ENCODE data around the gene RPTOR. TPM values are rescaled to one million over a fixed set of nuclear protein-coding genes. Genes with fewer than 3 reads are reported as not detected.

RPTOR gene
- total RNA-seq, 1 experiment from 2014 or later = 66.7 TPM

- ChIA-PET POLR2A (no interaction called here), CTCF (no interaction called here)
- peaks cover 16% of the 10 kb centered on the region for H3K9me3 Mint-ChIP-seq (ENCODE audit: unreplicated experiment)
- H3K4me1 Mint-ChIP-seq (ENCODE audit: low read depth, unreplicated experiment) = no peaks in the 10 kb centered on the region
- TF ChIP-seq CTCF (IDR thresholded peaks at IDR 0.05; ENCODE audit: insufficient read depth in 1 of 2, low read depth in 1 of 2, low read length in 1 of 2, severe bottlenecking in 1 of 2, unreplicated experiment in 1 of 2) = no peak
- peak in 1 of 2 experiments; percentile 28 for DNase-seq
- H3K36me3 Mint-ChIP-seq (ENCODE audit: insufficient read depth, unreplicated experiment) = peaks cover 26% of the 10 kb centered on the region
- intact Hi-C loops (cut with micrococcal nuclease; ENCODE audit: unreplicated experiment) = no loop called here
- no peaks in the 10 kb centered on the region for H3K9me3 ChIP-seq
- no peak overlapping the region for H3K4me3 Mint-ChIP-seq (ENCODE audit: unreplicated experiment)
- no peaks in the 10 kb centered on the region for H3K4me1 ChIP-seq
- no peaks in the 10 kb centered on the region for H3K27me3 Mint-ChIP-seq (ENCODE audit: insufficient read depth, unreplicated experiment)
- BruUV-seq (replicated peaks) = no TSS peak
- H3K4me3 ChIP-seq (ENCODE audit: low read depth, low read length) = no peak overlapping the region
- no peaks in the 10 kb centered on the region for H3K27me3 ChIP-seq (replicated peaks; ENCODE audit: control insufficient read depth, insufficient read depth, low read length)
- no peaks in the 10 kb centered on the region for H3K36me3 ChIP-seq (ENCODE audit: control insufficient read depth, insufficient read depth, low read length)
- no peak overlapping the region for H3K27ac Mint-ChIP-seq (ENCODE audit: unreplicated experiment)
Measured at GRCh38 chr17:80811181-80812105, 266.8 kb downstream of the RPTOR start.

DNA sequence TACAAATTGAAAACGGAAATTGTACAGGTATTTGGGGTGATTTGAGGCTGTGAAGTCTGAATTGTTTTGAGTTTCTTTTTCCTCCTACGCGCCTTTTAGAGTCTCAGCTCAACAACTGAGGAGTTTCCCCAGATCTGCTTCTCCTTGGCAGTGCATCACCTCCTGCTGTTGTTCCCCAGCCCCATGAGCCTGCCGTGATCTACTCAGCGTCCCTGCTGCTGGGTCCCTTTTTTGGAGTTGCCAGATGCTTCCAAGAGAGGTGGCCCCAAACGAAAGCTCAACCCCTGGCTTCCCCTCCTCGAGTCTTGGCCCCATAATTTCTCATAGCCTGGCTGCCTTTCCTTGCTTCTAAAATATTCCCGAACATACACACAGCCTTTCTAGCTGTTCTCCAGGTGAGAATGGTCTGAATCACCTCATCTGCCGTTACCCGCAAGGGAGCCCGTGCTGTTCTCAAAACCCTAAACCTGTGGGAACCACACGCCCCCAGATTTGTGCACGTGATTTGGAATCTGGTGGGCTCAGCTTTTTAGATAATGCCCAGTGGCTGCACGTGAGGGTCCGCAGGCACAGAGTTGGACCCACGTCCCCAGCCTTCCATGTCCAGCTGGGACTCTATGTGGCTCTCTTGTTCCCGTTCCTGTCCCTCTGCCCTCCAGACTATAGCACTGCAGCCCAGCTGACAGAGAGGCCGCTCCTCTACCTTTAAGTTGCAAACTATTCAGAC lies 267.9 kb downstream of the RPTOR start:
- Histone ChIP-seq H3K27me3 (replicated peaks; ENCODE audit: control insufficient read depth, insufficient read depth, low read length) (no peaks in the 10 kb centered on the region), H3K4me3 (ENCODE audit: low read depth, low read length) (no peak overlapping the region), H3K4me1 (no peaks in the 10 kb centered on the region), H3K9me3 (no peaks in the 10 kb centered on the region), H3K36me3 (ENCODE audit: control insufficient read depth, insufficient read depth, low read length) (no peaks in the 10 kb centered on the region)
- Mint-ChIP-seq H3K27me3 (ENCODE audit: insufficient read depth, unreplicated experiment) (no peaks in the 10 kb centered on the region), H3K4me3 (ENCODE audit: unreplicated experiment) (no peak overlapping the region), H3K4me1 (ENCODE audit: low read depth, unreplicated experiment) (no peaks in the 10 kb centered on the region), H3K36me3 (ENCODE audit: insufficient read depth, unreplicated experiment) (peaks cover 29% of the 10 kb centered on the region), H3K27ac (ENCODE audit: unreplicated experiment) (no peak overlapping the region), H3K9me3 (ENCODE audit: unreplicated experiment) (peaks cover 5% of the 10 kb centered on the region)
- POLR2A ChIA-PET = no interaction called here
- DNase-seq = peak in 1 of 2 experiments; percentile 7
- CTCF ChIA-PET = no interaction called here
- intact Hi-C loops (cut with micrococcal nuclease; ENCODE audit: unreplicated experiment) = no loop called here
- TF ChIP-seq CTCF (IDR thresholded peaks at IDR 0.05; ENCODE audit: insufficient read depth in 1 of 2, low read depth in 1 of 2, low read length in 1 of 2, severe bottlenecking in 1 of 2, unreplicated experiment in 1 of 2) = no peak
- no TSS peak for BruUV-seq (replicated peaks)

DNA sequence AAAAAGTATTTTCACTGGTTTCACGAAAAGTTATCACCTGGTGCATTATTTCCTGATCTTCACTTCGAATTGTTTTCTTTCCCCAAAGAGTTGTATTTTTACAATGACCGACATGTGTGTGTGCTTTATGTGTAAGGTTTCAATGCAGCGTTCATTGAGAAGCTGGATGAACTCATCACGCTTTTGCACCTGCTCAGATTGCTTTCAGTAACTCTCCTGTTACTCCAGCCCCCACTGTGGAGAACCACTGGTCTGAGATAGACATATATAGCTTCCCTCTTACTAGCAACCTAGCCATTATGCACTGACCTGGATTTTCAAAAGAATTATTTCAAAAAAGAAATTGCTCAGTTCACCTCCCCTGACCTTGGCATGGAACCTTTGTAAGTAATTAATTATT lies 268.7 kb downstream of the RPTOR start:
- Mint-ChIP-seq H3K36me3 (ENCODE audit: insufficient read depth, unreplicated experiment) (peaks cover 27% of the 10 kb centered on the region), H3K4me3 (ENCODE audit: unreplicated experiment) (no peak overlapping the region), H3K4me1 (ENCODE audit: low read depth, unreplicated experiment) (no peaks in the 10 kb centered on the region), H3K27ac (ENCODE audit: unreplicated experiment) (no peak overlapping the region), H3K27me3 (ENCODE audit: insufficient read depth, unreplicated experiment) (no peaks in the 10 kb centered on the region), H3K9me3 (ENCODE audit: unreplicated experiment) (no peaks in the 10 kb centered on the region)
- intact Hi-C loops (cut with micrococcal nuclease; ENCODE audit: unreplicated experiment) = no loop called here
- H3K4me1 ChIP-seq = no peaks in the 10 kb centered on the region
- no peaks in the 10 kb centered on the region for H3K9me3 ChIP-seq
- no peak for DNase-seq
- CTCF ChIA-PET = interaction anchor here (0.5 kb wide), 1 partner anchor 235 kb away, joined by 5 read pairs; no protein-coding TSS in a partner anchor
- TF ChIP-seq CTCF (IDR thresholded peaks at IDR 0.05; ENCODE audit: insufficient read depth in 1 of 2, low read depth in 1 of 2, low read length in 1 of 2, severe bottlenecking in 1 of 2, unreplicated experiment in 1 of 2) = no peak
- H3K4me3 ChIP-seq (ENCODE audit: low read depth, low read length) = no peak overlapping the region
- no TSS peak for BruUV-seq (replicated peaks)
- POLR2A ChIA-PET = no interaction called here
- H3K27me3 ChIP-seq (replicated peaks; ENCODE audit: control insufficient read depth, insufficient read depth, low read length) = no peaks in the 10 kb centered on the region
- no peaks in the 10 kb centered on the region for H3K36me3 ChIP-seq (ENCODE audit: control insufficient read depth, insufficient read depth, low read length)
